ENCODE measurements around the gene MROH9.

DNA sequence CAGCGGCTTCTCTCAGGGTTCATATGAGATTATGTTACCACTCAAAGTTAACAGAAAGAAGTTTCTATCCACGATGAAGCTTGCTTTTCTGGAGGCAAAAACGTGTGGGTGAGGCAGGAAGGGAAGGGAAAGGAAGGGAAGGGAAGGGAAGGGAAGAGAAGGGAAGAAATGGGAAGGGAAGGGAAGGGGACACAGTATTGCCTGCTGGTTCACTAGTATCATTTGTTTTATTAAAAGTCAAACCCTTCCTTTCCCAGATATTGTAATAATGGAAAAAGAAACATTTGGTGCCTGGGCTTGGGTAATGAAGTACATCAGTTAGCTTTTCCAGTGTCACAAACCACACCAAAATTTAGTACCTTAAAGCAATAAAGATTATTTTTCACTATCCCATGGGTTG, 18.0 kb upstream of the MROH9 start:
- TF ChIP-seq, protein P1, sequence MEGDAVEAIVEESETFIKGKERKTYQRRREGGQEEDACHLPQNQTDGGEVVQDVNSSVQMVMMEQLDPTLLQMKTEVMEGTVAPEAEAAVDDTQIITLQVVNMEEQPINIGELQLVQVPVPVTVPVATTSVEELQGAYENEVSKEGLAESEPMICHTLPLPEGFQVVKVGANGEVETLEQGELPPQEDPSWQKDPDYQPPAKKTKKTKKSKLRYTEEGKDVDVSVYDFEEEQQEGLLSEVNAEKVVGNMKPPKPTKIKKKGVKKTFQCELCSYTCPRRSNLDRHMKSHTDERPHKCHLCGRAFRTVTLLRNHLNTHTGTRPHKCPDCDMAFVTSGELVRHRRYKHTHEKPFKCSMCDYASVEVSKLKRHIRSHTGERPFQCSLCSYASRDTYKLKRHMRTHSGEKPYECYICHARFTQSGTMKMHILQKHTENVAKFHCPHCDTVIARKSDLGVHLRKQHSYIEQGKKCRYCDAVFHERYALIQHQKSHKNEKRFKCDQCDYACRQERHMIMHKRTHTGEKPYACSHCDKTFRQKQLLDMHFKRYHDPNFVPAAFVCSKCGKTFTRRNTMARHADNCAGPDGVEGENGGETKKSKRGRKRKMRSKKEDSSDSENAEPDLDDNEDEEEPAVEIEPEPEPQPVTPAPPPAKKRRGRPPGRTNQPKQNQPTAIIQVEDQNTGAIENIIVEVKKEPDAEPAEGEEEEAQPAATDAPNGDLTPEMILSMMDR (IDR thresholded peaks at IDR 0.05; ENCODE audit: low read depth, low read length) = no peak
- TF ChIP-seq POLR2A (IDR thresholded peaks at IDR 0.05; ENCODE audit: extremely low read depth, insufficient read length) = no peak
- TF ChIP-seq, protein P2, sequence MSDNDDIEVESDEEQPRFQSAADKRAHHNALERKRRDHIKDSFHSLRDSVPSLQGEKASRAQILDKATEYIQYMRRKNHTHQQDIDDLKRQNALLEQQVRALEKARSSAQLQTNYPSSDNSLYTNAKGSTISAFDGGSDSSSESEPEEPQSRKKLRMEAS (IDR thresholded peaks at IDR 0.05; ENCODE audit: low read depth, low read length) = no peak
